Medulla oblongata (tissue), 1 donor: ENCODE measurements around the gene MCOLN3.

ENCODE experiments used
- DNase-seq: peaks from one replicate; pipeline ENCODE4 v3.0.0-alpha.2; 2015; ENCODE audit errors: extremely low spot score

Gene MCOLN3

DNA sequence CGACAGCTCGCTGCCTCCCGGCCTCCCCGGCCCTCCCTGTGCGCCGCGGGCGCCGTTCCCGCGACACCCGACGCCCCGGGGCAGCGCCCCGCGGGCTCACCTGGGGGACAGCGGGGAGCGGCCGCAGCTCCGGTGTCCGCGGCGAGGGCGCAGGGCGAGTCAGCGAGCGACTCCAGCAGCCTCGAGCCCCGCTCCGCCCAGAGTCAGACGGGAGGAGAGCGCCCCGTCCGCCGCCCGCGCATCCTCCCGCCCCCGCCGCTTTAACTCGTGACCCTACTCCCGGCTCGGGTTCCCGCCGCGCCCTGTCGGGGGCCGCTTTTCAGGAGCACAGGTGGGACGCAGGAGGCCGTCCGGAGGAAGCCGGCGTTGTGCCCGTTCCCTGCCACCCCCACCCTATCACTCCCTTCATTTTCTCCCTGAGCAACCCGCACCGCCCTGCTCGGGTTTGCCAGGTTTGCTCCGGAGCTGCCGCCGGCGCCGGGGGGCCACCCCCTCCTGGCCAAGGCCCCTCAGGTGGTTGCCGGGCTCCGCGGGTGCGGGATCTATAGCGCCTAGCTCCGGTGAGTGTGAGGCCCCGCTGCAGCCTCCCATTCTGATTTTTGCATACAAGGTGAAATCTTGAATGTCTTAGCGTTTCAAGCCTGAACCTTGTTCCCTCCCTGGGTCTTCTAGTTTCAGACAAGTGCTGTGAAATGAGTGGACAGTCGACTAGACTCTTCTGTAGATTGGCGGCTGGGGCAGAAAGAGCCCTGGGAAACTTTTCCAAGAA lies at the start of gene MCOLN3:
Gene MCOLN3 (minus strand): TSS at position 205 of the 769 bp plus-strand sequence. CDS start 3,140 bp downstream, outside the sequence.
- DNase-seq, result no peak

GRCh38 chr1:85093644-85094043 lies 45.3 kb upstream of the MCOLN3 start:
- DNase-seq, result no peak

DNA sequence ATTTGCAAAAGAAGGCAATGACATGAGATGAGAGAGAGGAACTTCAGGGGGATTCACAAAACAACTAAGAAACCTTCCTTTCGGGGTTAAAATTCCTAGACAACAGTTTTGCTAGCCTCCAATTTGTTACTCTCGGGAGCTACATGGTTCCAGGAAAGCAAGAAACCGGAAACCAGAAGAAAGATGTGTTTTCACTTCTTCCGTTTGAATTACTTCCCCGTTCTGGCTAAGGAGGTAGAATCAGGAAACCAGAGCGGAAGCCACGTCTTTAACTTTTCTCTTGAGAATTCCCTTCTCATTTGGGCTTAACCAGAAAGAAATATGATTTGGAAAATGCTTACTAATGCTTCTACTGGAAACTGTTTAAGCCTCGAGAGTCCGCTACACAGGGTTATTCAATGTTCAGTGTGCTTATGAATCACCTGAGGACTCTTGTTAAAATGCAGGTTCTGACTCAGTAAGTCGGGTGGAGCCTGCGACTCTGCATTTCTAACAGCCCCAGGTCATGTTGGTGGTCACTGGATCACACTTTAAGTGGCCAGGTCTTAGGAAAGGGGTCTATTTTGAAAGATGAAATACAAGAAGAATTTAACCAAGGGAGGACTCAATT lies 43.5 kb upstream of the MCOLN3 start:
- DNase-seq, result no peak

- no peak for DNase-seq
Measured at GRCh38 chr1:85090225-85090624, 41.9 kb upstream of the MCOLN3 start.

DNA sequence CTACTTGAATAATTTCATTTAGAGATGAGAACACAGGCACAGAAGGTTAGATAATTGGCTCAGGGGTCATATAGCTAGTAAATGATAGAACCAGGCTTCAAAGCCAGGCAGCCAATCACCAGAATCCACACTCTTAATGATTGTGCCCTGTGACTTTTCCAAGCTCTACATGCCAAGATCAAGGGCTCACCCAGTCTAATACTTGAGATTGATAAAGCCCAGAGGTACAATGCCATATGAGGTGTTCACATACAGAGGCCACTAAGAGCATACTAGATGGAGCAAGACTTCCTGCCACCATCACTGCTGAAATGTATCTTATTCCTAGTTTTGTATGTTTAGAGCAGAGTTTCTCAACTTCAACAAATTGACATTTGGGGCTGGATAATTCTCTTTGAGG lies 40.9 kb upstream of the MCOLN3 start:
- DNase-seq, result no peak

DNA sequence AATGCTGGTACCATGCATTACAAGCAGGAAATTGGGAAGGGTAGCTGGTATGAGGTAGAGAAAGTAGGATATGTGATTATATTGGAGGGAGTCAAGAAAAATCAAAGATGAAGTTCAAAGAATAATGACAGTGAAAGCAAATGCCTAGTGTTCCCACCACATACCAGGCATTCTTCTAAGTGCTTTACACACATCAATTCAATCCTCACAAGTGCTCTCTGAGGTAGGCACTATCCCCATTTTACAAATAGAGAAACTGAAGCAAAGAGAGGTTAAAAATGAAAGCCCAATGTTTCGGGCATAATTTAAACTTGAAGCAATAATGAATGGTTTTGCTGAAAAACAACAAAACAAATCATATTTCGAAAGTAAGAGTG lies 40.1 kb upstream of the MCOLN3 start:
- DNase-seq, result no peak

DNA sequence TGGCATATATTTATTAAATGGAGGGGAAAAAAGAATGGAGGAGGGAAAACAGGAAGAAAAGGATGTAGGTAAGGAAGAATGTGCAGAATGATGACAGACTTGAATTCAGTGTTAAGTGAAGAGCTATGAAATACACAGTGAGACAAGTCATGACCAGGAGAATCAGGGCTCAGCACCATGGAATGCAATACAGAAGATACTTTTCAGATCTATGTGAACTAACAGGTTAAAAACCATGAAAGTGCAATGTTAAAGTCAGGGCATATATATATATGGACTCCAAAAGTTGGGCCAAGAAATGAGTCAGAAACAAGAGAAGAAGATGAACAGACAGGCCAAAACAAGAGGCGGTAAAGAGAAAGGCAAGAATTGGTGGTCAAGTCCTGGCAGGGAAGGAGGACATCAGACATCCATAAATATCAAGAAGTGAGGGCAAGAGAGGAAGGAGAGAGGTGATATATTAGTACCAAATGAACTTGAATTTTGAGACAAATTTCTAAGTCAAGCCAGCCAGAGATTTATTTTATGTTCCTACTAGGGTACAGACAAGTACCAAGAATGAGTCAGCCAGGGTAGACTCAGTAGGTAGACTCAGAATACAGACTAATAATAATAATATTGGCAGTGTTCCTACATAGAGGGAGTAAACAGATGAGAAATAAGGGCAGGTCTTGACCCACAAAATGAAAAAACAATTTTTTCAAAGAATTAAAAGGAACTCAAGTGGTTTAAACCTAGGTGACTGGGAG lies 39.5 kb upstream of the MCOLN3 start:
- no peak for DNase-seq

- DNase-seq, result no peak
Measured at GRCh38 chr1:85085417-85085816, 37.1 kb upstream of the MCOLN3 start.

DNA sequence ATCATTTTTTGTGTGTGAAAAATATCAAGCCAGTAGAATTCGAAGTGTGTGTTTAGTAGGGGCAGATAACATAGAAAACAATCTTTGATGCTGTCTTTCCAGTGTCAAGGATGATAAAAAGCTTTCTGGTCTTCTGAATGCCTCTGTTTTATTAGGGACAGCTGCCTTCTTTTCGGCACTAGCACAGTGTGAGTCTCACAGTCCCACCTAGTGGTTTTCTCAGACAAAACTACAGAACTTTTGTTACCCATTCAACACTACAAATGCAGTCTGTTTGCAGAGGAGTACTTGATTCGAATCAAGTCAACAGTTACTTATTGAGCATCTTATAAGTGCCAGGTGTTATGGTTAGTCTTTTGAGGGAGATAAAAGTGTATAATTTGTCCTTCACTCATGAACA lies 30.6 kb upstream of the MCOLN3 start:
- peak; percentile 16 for DNase-seq

GRCh38 chr1:85074365-85074964 lies 26.2 kb upstream of the MCOLN3 start:
- no peak for DNase-seq

DNA sequence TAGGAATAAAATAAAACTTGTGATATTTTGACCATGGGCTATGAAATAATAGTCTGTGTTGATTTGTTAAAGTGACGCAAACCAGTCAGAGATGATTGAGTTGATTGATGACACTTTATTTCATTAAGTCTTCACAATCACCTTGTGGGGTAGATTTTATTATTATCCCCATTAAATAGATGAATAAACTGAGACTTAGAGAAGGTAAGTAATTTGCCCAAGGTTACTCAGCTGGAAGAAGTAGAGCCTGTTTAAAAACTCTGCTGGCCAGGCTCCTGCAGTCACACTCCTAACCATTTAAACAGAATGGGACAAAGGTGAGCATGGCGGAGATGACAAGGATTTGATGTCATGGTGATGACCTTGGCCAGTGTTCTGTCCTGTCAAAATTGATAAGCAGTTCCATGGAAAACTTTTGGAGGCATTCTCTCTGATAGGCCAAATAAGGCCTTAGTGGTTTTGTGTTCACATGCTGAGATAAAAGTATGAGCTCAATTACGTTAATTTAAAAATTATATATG lies 22.7 kb upstream of the MCOLN3 start:
- DNase-seq, result no peak

DNA sequence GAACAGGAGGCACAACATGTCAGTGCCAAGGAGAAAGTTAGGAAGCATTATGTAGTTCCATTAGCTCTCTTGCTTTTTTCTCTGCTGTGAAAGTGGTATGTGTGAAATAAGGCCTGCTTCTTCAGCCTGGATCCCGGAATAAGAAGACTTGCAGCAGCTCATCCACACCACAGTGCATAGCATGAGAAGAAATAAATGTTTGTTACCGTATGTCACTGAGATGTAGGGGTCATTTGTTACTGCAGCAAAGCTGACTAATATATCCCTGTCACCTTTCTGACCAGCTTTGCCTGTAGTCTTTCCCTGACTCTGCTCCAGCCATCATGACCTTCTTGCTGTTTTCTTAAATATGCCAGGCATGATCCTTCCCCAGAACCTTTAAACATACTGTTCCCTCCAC lies 20.5 kb upstream of the MCOLN3 start:
- DNase-seq, result no peak

GRCh38 chr1:85065550-85065949 lies 17.2 kb upstream of the MCOLN3 start:
- DNase-seq, result no peak

- DNase-seq, result no peak
Measured at GRCh38 chr1:85062425-85063026, 14.2 kb upstream of the MCOLN3 start.

GRCh38 chr1:85061711-85062424 lies 13.6 kb upstream of the MCOLN3 start:
- peak; percentile 98 for DNase-seq

DNA sequence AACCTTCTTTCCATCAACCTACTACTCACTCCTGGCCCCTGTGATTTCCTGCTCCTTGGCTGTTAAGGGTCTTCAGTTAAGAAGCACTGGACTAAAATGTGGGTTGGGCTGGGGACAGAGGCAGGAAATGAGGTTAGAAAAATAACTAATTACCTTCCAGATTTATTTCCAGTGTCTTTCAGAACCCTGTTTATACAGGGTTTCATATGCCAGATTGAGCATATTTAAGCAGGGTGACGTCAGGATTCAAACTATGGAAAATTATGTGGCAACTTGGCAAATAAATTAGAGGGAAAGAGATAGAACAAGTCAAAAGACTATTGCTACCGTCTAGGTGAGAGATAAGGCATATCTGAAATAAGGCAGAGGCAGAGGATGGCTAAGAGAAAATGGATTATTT lies 11.7 kb upstream of the MCOLN3 start:
- no peak for DNase-seq

DNA sequence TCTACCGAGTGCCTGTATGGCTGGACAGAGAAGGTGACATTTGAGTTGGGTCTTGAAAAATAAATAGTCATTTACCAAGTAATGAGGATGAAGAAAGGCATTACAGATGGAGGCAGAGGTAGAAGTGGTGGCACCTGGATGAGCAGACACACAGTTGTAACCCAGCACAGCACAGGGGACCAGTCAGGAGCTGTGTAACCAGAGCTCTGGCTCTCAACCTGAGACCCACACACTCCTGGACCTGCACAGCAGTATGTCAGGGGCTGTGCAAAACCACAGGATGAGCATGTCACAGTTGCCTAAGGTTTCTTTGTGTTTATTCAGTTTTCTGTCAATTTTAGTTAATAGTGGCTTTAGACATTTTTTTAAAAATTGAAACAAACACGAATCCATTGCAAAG lies 11.3 kb upstream of the MCOLN3 start:
- no peak for DNase-seq

DNA sequence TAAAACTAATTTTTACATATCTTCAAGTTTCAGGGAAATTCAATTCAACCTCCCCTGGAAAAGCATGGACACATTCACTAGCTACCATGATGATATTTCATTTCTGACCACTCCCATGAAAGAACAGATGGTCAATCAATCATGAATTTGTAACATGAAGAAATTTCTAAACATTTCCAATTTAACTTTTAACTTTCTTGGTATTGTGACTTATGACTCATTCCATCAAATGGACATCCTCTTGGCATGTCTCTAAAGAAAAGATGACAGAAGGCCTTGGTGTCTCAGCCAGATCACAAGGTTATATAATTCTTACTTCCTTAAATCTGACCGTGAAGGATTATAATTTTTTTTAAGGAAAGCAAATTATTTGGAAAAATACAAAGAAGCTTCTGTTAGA lies 10.5 kb upstream of the MCOLN3 start:
- DNase-seq, result no peak

- DNase-seq, result peak; percentile 36
Measured at GRCh38 chr1:85058311-85058710, 10.0 kb upstream of the MCOLN3 start.

- no peak for DNase-seq
Measured at GRCh38 chr1:85054664-85055063, 6.4 kb upstream of the MCOLN3 start.

- DNase-seq, result no peak
Measured at GRCh38 chr1:85049735-85050166, 1.5 kb upstream of the MCOLN3 start.
